Mesodermal cell (in vitro differentiated cells): ENCODE measurements around the gene KIF25.

Experiments used
- H3K27ac ChIP-seq: 2 replicates; pipeline ENCODE4 v1.7.0; 2013; ENCODE audit warnings: mild to moderate bottlenecking, low read depth, low read length, moderate library complexity; ENCODE audit not compliant: severe bottlenecking
- H3K36me3 ChIP-seq: 2 replicates; pipeline ENCODE4 v1.7.1; 2013; ENCODE audit warnings: mild to moderate bottlenecking, low read length, moderate library complexity; ENCODE audit not compliant: control insufficient read depth, insufficient read depth
- H3K4me1 ChIP-seq: one replicate; pipeline ENCODE4 v1.7.1; 2013; ENCODE audit warnings: mild to moderate bottlenecking, low read length; ENCODE audit not compliant: insufficient read depth, control insufficient read depth, poor library complexity, severe bottlenecking
- H3K4me3 ChIP-seq: 2 replicates; pipeline ENCODE4 v1.7.0; 2013; ENCODE audit warnings: low read length, control low read depth, mild to moderate bottlenecking; ENCODE audit not compliant: insufficient read depth, poor library complexity, severe bottlenecking; ENCODE audit errors: extremely low read depth
- H3K9me3 ChIP-seq: 2 replicates; pipeline ENCODE4 v1.7.1; 2013; ENCODE audit warnings: mild to moderate bottlenecking, low read length, moderate library complexity; ENCODE audit not compliant: control insufficient read depth
- WGBS, 2 experiments: methylation state at CpG; one replicate each; pipeline ENCODE4 v1.1.5; 2013; ENCODE audit warnings: missing lambda C conversion rate in 2 of 2; ENCODE audit not compliant: insufficient coverage in 2 of 2; 5-methylcytosine and 5-hydroxymethylcytosine counted together

Gene KIF25

GRCh38 chr6:168009331-168009730 lies 11.9 kb downstream of the KIF25 start:
- Histone ChIP-seq H3K36me3 (no peaks in the 10 kb centered on the region), H3K4me1 (peaks cover 2% of the 10 kb centered on the region), H3K9me3 (peaks cover 32% of the 10 kb centered on the region), H3K27ac (no peak overlapping the region), H3K4me3 (no peak overlapping the region)
- WGBS, 2 experiments = 94 to 100% methylated on average over 2 to 3 of the region's 3 CpGs

DNA sequence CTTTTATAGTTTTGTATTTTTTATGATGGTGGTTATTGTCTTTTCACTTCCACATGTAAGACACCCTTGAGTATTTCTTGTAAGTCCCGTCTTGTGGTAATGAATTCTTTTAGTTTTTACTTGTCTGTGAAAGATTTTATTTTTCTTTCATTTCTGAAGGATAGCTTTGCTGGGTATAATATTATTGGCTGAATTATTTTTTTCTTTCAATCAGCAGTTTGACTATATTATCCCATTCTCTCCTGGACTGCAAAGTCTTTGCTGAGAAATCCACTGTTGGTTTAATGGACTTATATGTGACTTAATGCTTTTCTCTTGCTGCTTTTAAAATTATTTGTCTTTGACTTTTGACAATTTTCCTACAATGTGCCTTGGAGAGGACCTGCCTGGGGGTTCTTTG lies 13.8 kb downstream of the KIF25 start:
- H3K4me3 ChIP-seq = no peak overlapping the region

DNA sequence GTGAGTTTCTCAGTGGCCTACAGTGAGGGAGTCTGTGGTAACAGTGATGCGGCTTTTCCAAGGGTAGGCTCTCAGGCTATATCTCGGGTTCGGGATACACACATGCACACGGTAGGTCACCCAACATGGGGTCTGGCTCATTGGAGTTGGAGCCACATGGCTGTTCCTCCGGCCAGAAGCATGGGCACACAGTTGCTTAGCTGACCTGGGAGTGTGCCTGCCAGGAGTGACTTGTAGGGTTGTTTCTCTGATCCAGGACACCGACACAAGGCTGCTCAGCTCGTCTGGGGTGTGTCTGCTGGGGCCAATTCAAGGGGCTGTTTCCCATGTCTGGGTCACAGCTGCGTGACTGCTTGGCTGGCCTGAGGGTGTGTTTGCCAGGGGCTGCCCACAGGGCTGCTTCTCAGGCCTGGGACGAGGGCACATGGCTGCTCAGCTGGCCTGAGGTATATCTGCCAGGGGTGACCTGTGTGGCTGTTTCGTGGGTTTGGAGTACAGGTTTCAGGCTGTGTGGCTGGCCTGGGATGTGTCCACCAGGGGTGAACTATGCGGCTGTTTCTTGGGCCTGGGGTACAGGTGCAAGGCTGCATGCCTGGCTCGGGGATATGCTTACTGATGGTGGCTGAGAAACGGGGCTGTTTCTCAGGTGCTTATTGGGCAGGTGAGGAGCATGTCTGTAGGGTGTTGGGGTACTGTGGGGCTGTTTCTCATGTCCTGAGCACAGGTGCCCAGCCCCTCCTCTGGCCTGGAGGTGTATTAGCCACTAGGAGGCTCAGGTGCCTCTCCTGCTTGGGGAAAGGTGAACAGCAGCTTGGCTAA lies 15.2 kb downstream of the KIF25 start:
- WGBS, 2 experiments = 84 to 87% methylated on average over 10 to 11 of the region's 13 CpGs
- H3K4me3 ChIP-seq = no peak overlapping the region
- H3K27ac ChIP-seq = no peak overlapping the region
- peaks cover 7% of the 10 kb centered on the region for H3K4me1 ChIP-seq
- peaks cover 34% of the 10 kb centered on the region for H3K9me3 ChIP-seq
- H3K36me3 ChIP-seq = no peaks in the 10 kb centered on the region

More for the DNA sequence above, 13.8 kb downstream of the KIF25 start:
- no CpG with 5 or more reads among the region's 1 CpG for WGBS, 2 experiments
- peaks cover 2% of the 10 kb centered on the region for H3K4me1 ChIP-seq
- no peak overlapping the region for H3K27ac ChIP-seq
- no peaks in the 10 kb centered on the region for H3K36me3 ChIP-seq
- H3K9me3 ChIP-seq = peaks cover 38% of the 10 kb centered on the region

GRCh38 chr6:168013250-168013915 lies 15.9 kb downstream of the KIF25 start:
- Histone ChIP-seq H3K36me3 (no peaks in the 10 kb centered on the region), H3K27ac (no peak overlapping the region), H3K9me3 (peaks cover 30% of the 10 kb centered on the region), H3K4me1 (peaks cover 5% of the 10 kb centered on the region), H3K4me3 (no peak overlapping the region)
- WGBS, 2 experiments = 85 to 88% methylated on average over 7 of the region's 7 CpGs

DNA sequence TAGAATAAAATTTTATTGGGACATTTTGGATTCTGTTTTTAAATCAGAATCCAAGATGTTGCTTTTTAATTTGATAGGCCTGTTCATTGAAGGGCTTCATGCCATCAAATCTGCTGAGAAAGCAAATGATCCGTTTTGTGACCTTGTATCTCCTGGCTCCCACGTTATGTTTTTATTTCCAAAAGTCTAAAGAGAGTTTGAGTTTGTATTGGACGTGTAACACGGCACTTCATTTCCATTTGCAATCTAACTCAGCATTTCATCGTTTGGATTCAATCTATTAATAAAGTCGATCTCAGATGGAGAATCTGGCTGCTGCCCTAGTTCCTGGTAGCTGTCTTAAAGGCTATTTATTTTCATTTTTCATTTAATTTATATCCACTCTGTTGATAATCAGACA lies 17.0 kb downstream of the KIF25 start:
- peaks cover 29% of the 10 kb centered on the region for H3K9me3 ChIP-seq
- H3K4me1 ChIP-seq = peaks cover 5% of the 10 kb centered on the region
- no peak overlapping the region for H3K4me3 ChIP-seq
- no peak overlapping the region for H3K27ac ChIP-seq
- 87 to 100% methylated on average over 1 to 5 of the region's 6 CpGs for WGBS, 2 experiments
- no peaks in the 10 kb centered on the region for H3K36me3 ChIP-seq

GRCh38 chr6:168015009-168015408 lies 17.5 kb downstream of the KIF25 start:
- 89 to 97% methylated on average over 3 of the region's 4 CpGs for WGBS, 2 experiments
- no peaks in the 10 kb centered on the region for H3K36me3 ChIP-seq
- H3K27ac ChIP-seq = no peak overlapping the region
- no peak overlapping the region for H3K4me3 ChIP-seq
- peaks cover 5% of the 10 kb centered on the region for H3K4me1 ChIP-seq
- peaks cover 29% of the 10 kb centered on the region for H3K9me3 ChIP-seq

DNA sequence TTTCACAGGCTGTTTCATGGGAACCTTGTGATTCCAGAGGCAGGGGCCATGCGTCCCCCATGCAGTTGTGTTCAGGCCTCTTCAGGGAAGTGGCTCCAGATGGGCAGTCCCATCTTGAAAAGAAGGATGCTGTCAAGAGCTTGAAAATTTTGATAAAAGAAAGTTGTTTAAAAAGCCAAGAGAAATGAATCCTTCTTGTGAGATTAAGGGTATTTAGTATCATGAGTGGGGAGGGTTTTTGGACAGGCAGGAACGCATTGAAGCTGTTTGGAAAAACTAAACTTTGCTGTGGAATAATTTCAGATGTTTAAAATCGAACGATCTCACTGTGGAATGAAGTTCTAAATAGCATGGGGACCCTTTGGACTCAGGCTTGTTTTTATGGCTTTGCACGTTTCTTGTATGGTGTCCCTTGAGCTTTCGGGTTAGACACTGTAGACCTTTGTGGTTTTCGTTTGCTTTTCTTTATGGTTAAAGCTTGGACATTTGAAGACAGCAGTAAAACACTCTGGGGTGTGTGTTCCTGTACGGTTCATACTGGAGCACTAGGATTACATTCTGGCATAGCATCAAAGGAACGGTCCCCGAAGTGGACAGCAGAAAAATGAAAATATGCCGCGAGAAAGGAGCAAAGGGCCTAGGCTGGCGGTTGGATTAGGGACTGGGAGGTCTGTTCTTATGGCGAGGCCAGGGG lies 18.2 kb downstream of the KIF25 start:
- H3K4me1 ChIP-seq = peaks cover 5% of the 10 kb centered on the region
- 89 to 92% methylated on average over 14 of the region's 14 CpGs for WGBS, 2 experiments
- H3K27ac ChIP-seq = no peak overlapping the region
- no peak overlapping the region for H3K4me3 ChIP-seq
- no peaks in the 10 kb centered on the region for H3K36me3 ChIP-seq
- peaks cover 23% of the 10 kb centered on the region for H3K9me3 ChIP-seq

- Histone ChIP-seq H3K4me3 (no peak overlapping the region), H3K27ac (no peak overlapping the region), H3K9me3 (peaks cover 18% of the 10 kb centered on the region), H3K4me1 (peaks cover 5% of the 10 kb centered on the region), H3K36me3 (no peaks in the 10 kb centered on the region)
- 89 to 93% methylated on average over 15 of the region's 18 CpGs for WGBS, 2 experiments
These were observed 18.7 kb downstream of the KIF25 start for GRCh38 chr6:168016176-168016620.

- WGBS, 2 experiments = 83 to 84% methylated on average over 17 of the region's 18 CpGs
- Histone ChIP-seq H3K4me3 (no peak overlapping the region), H3K4me1 (peaks cover 5% of the 10 kb centered on the region), H3K9me3 (peaks cover 12% of the 10 kb centered on the region), H3K27ac (no peak overlapping the region), H3K36me3 (no peaks in the 10 kb centered on the region)
These were observed 19.5 kb downstream of the KIF25 start for GRCh38 chr6:168016721-168017525.

- Histone ChIP-seq H3K36me3 (no peaks in the 10 kb centered on the region), H3K9me3 (peaks cover 6% of the 10 kb centered on the region), H3K27ac (no peak overlapping the region), H3K4me1 (peaks cover 5% of the 10 kb centered on the region), H3K4me3 (no peak overlapping the region)
- 90 to 97% methylated on average over 8 to 10 of the region's 11 CpGs for WGBS, 2 experiments
These were observed 20.2 kb downstream of the KIF25 start for GRCh38 chr6:168017629-168018028.
